Gastrocnemius medialis (tissue), 4 donors: ENCODE data around the gene ATXN7L3B.

Experiments
- POLR2A ChIP-seq, 2 donors: fragments of 450-650 bp; IDR thresholded peaks; one replicate each; pipeline ENCODE4 v1.6.1; 2017; ENCODE audit warnings: antibody characterized with exemption in 2 of 2, mild to moderate bottlenecking in 2 of 2, moderate library complexity in 2 of 2
- TF ChIP-seq, protein P1 (sequence below), 5 experiments: fragments of 450-650 bp in 3 of 5; fragments of 200-600 bp in 2 of 5; sonication (generic) in 2 of 5; IDR thresholded peaks in 4 of 5; conservative IDR thresholded peaks in 1 of 5; 1 replicate in 4 of 5; 2 replicates in 1 of 5; pipeline ENCODE4 v1.5.1; 2016 to 2019; ENCODE audit warnings: antibody characterized with exemption in 5 of 5, mild to moderate bottlenecking in 3 of 5, moderate library complexity in 3 of 5

DNA sequence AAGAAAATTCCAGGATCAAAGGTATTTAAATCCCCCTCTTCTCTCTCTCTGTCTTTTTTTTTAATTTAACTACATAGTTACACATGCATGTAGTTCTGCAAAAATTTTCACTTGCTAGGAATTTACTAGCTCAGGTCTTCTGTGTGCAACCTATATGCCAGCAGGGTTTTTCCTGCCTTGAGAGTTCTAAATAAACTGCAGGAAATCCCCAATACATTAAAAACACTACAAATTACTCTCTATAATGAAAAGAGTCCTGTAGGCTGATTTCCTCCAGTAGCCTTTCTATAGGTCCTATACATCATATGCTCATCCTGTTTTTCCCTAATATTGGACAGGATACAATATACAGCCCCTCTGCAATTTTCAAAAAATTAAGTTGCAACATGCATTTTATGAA, 27.7 kb upstream of the ATXN7L3B start:
- TF ChIP-seq, protein P1, sequence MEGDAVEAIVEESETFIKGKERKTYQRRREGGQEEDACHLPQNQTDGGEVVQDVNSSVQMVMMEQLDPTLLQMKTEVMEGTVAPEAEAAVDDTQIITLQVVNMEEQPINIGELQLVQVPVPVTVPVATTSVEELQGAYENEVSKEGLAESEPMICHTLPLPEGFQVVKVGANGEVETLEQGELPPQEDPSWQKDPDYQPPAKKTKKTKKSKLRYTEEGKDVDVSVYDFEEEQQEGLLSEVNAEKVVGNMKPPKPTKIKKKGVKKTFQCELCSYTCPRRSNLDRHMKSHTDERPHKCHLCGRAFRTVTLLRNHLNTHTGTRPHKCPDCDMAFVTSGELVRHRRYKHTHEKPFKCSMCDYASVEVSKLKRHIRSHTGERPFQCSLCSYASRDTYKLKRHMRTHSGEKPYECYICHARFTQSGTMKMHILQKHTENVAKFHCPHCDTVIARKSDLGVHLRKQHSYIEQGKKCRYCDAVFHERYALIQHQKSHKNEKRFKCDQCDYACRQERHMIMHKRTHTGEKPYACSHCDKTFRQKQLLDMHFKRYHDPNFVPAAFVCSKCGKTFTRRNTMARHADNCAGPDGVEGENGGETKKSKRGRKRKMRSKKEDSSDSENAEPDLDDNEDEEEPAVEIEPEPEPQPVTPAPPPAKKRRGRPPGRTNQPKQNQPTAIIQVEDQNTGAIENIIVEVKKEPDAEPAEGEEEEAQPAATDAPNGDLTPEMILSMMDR (IDR thresholded peaks at IDR 0.05 in 4 of 5, conservative IDR thresholded peaks at IDR 0.05 in 1 of 5), result no peak
- no peak for TF ChIP-seq POLR2A (IDR thresholded peaks at IDR 0.05)
